ENCODE data around the gene SLC39A12.
"Not testable (repeated sequence)": the region's sequence is repeated elsewhere in the genome, so short reads cannot be mapped to it uniquely, and the experiment has no call there.

Gene SLC39A12

DNA sequence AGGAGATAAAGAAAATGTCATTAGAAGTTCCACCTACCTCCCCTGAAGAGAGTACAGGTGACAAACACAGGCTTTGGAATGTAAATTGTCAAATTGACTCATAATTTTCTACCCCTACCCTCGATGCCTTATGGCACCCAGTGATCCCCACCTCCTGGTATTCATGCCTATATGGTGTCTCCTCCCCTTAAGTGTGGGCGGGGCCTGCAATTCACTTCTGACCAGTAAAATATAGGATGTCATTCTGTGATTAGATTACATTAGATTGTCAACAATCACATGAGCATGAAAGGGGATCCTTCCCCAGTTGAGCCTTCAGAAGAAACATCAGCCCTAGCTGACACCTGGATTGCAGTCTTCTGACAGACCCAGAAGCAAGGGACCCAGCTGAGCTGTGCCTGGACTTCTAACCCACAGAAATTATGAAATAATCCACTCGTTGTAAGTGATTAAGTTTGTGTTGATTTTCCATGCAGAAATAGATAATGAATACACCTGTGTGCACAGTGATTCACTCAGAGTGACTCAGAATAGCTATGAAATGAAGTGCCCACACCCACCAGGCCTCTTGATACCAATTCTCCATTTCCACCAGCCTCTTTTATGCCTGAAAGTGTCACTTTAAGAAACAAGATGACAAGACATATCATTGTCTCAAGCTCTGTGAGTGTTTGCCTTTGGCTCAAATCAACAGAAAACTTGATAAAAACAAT is 8.5 kb upstream of the SLC39A12 start:
- no peak for TF ChIP-seq POLR2A (IDR thresholded peaks at IDR 0.05; ENCODE audit: low read depth, low read length)
- DNase-seq (ENCODE audit: insufficient read length, low spot score) (no peak), FAIRE-seq (no peak)

DNA sequence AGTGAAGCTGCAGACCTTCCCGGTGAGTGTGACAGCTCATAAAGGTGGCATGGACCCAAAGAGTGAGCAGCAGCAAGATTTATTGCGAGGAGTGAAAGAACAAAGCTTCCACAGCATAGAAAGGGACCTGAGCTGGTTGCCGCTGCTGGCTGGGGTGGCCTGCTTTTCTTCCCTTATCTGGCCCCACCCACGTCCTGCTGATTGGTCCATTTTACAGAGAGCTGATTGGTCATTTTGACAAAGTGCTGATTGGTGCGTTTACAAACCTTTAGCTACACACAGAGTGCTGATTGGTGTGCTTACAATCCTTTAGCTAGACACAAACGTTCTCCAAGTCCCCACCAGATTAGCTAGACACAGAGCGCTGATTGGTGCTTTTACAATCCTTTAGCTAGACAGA is 1.4 kb upstream of the SLC39A12 start:
- not testable (repeated sequence) for FAIRE-seq; DNase-seq (ENCODE audit: insufficient read length, low spot score)

DNA sequence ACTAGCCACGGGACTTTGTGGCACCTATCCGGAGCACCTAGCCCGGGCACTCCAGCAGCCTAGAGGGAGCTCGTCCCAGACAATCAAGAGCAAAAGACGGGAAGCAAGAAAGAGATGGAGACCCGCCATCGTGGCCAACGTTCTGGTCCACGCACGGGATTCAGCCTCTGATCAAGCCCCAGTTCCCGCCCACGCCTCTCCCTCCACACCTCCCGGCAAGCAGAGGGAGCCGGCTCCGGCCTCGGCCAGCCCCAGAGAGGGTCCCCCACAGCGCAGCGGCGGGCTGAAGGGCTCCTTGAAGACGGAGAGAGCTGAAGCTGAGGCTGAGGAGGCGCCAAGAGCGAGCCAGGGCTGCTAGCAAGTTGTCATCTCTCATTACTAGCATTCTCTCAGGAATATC is 992 bp upstream of the SLC39A12 start:
- no peak for FAIRE-seq
- no peak for TF ChIP-seq POLR2A (IDR thresholded peaks at IDR 0.05; ENCODE audit: low read depth, low read length)
- no peak for DNase-seq (ENCODE audit: insufficient read length, low spot score)

DNA sequence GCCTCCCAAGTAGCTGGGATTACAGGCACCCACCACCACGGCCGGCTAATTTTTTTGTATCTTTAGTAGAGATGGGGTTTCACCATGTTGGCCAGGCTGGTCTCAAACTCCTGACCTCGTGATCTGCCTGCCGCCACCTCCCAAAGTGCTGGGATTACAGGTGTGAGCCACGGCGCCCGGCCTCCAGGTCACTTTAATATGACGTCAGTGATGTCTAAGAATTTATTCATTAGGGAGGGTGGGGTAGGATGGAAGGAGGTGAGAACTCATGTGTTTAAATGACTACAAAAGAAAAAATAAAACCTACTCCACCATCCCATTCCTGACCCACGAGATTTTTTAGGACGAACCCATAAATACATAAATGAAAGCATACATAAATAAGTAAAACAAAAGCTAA is 2.7 kb downstream of the SLC39A12 start:
- FAIRE-seq; DNase-seq (ENCODE audit: insufficient read length, low spot score): not testable (repeated sequence)

GRCh38 chr10:17954861-17955260 is 3.1 kb downstream of the SLC39A12 start:
- no peak for TF ChIP-seq POLR2A (IDR thresholded peaks at IDR 0.05; ENCODE audit: low read depth, low read length)
- no peak for DNase-seq (ENCODE audit: insufficient read length, low spot score)
- FAIRE-seq, result no peak

DNA sequence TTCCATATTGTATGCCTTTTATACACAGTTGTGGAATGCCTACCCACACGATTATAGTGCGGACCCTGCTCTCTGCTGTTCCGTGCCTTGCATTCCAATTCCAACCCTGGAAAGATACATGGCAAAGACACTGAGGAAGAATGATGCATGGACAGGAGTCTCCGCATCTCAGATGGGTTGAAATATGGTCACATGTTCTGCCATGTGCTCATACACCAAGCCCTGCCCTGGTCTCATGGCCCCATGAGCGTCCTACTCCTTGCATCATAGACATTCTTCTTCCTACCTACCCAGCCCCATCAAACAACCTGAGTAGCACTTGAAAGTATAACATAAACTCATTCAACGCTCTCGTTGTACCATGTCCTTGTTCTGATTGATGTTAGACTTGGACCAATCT is 6.3 kb downstream of the SLC39A12 start:
- TF ChIP-seq POLR2A (IDR thresholded peaks at IDR 0.05; ENCODE audit: low read depth, low read length), result no peak
- no peak for FAIRE-seq
- DNase-seq (ENCODE audit: insufficient read length, low spot score), result no peak

DNA sequence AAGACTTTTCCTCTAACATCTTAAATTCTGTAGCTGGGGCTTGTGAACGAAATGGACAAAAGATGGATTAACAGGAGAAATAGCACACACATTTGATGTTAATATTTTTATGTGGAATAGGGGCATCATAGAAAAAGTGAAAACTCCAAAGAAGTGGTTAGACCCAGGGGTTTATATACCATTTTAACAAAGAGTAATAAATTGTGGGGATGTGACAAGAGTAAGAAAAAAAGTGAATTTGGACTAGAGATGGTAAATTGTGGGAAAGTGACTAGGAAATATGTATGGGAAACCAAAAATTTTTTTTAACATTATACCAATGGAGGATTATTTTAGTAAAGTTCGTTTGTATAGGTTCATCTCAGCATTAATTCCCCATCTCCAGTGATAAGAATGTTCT is 8.2 kb downstream of the SLC39A12 start:
- no peak for FAIRE-seq
- DNase-seq (ENCODE audit: insufficient read length, low spot score), result no peak
- TF ChIP-seq POLR2A (IDR thresholded peaks at IDR 0.05; ENCODE audit: low read depth, low read length), result no peak

DNA sequence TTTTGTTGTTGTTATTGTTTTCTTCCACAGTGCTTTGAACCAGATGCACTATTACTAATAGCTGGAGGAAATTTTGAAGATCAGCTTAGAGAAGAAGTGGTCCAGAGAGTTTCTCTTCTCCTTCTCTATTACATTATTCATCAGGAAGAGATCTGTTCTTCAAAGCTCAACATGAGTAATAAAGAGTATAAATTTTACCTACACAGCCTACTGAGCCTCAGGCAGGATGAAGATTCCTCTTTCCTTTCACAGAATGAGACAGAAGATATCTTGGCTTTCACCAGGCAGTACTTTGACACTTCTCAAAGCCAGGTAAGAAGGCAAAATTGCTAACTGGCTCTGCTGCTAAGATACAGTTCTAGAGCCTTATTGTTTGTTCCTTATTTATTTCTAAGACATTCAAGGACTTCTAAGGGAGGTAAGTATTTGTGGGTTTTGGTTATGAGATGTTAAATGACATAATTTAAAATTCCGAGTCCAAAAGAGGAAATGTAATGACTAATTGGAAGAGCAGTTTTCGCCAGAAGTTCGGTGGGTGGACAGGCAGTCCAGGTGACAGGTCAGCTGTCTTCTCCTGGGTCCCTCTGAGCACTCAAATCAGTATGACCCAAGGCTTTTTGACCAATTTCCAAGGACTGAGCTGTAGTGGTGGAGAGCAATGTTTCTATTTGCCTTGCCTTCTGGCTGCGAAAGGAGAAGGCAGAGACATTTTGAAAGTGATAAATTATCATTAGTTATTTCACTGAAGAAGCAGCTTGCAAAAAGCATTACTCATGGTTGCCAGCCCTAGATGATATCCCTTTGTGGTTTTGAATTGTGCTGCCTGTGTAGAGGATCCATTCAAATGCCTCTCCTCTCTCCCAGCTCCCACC is 10.1 kb downstream of the SLC39A12 start:
- TF ChIP-seq POLR2A (IDR thresholded peaks at IDR 0.05; ENCODE audit: low read depth, low read length), result no peak
- no peak for FAIRE-seq
- DNase-seq (ENCODE audit: insufficient read length, low spot score), result no peak

DNA sequence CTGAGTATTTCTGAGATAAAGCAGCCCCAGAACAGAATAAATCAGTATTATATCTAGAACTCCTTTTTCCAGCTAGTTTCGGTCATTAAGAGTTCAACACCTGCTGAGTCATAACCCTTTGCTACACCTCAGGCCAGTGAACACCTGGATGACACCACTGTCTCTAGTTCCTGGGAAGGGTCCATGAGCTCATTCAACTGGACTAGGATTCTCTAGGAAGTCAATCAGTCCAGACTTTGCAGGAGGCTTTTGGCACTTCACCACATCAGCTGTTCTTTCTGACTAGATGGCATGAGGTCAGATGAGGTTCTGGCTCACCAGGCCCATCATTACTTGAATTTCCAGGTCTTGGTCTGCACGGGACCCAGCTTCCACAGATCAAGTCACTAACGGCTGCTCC is 11.7 kb downstream of the SLC39A12 start:
- no peak for TF ChIP-seq POLR2A (IDR thresholded peaks at IDR 0.05; ENCODE audit: low read depth, low read length)
- FAIRE-seq (no peak), DNase-seq (ENCODE audit: insufficient read length, low spot score) (no peak)

GRCh38 chr10:17965649-17966235 is 14.0 kb downstream of the SLC39A12 start:
- DNase-seq (ENCODE audit: insufficient read length, low spot score) (no peak), FAIRE-seq (no peak)
- TF ChIP-seq POLR2A (IDR thresholded peaks at IDR 0.05; ENCODE audit: low read depth, low read length), result no peak

GRCh38 chr10:17974505-17974904 is 22.8 kb downstream of the SLC39A12 start:
- no peak for FAIRE-seq

DNA sequence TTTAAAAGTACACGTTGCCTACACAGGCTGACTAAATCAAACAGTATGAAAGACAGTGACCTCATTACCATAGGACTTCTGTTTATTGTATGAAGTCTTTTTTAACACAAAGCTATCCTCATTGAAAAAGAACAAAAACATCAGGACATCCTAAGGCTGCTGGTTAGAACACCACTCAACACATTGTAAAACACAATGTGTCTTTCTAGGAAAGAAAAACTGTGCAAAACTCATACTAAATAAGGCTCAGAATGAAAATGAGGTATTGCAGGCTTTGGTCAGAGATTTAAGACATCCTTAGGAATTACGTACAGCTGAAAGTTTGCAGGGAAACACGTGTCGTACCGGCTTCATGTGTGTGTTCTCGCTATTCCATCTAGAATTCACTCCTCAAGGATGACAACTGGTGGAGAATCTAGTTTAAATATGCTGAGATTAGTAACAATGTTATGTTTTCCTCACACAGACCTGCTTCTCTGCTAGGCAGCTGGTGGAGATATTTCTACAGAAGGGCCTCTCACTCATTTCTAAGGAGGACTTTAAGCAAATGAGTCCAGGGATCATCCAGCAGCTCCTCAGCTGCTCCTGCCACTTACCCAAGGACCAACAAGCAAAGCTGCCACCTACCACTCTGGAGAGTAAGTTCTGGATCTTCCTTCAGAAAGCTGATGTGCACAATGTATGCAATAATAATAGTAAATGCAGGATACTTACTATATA is 29.3 kb downstream of the SLC39A12 start:
- FAIRE-seq (peak; percentile 57), DNase-seq (ENCODE audit: insufficient read length, low spot score) (no peak)
- no peak for TF ChIP-seq POLR2A (IDR thresholded peaks at IDR 0.05; ENCODE audit: low read depth, low read length)

More at GRCh38 chr10:17974505-17974904, 22.8 kb downstream of the SLC39A12 start:
- no peak for DNase-seq (ENCODE audit: insufficient read length, low spot score)
- TF ChIP-seq POLR2A (IDR thresholded peaks at IDR 0.05; ENCODE audit: low read depth, low read length), result no peak

GRCh38 chr10:17981766-17982380 is 30.2 kb downstream of the SLC39A12 start:
- FAIRE-seq (peak; percentile 95), DNase-seq (ENCODE audit: insufficient read length, low spot score) (peak; percentile 50)

More at GRCh38 chr10:17981766-17982380, 30.2 kb downstream of the SLC39A12 start:
- TF ChIP-seq POLR2A (IDR thresholded peaks at IDR 0.05; ENCODE audit: low read depth, low read length), result no peak

All from H54 (cell line).